ENCODE data around the gene PPIA. TPM values are rescaled to one million over a fixed set of nuclear protein-coding genes. Genes with fewer than 3 reads are reported as not detected.

PPIA gene
- total and polyA plus RNA-seq, 9 donors = 644 to 2,091 (median 796) TPM

DNA sequence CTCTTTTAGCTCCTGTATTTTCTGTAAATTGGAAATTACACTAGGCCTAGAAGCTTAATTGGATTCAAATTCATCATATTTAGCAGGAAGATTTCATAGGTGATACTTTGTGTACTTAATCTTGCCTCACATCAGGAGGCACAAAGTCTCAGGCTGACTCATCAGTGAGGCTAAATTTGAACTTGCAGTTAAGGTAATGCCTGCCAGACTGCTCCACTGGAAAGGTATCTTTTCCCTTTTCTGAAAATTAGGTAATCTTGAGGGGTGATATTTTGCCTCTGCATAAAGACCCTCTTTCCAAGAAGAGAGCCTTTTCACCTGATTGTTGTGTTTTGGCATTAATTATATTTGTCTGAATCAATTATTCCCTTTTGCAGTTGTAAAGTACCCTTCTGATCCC is 14.6 kb downstream of the PPIA start:
- no peak for TF ChIP-seq POLR2A (IDR thresholded peaks at IDR 0.05)
- TF ChIP-seq, protein P1, sequence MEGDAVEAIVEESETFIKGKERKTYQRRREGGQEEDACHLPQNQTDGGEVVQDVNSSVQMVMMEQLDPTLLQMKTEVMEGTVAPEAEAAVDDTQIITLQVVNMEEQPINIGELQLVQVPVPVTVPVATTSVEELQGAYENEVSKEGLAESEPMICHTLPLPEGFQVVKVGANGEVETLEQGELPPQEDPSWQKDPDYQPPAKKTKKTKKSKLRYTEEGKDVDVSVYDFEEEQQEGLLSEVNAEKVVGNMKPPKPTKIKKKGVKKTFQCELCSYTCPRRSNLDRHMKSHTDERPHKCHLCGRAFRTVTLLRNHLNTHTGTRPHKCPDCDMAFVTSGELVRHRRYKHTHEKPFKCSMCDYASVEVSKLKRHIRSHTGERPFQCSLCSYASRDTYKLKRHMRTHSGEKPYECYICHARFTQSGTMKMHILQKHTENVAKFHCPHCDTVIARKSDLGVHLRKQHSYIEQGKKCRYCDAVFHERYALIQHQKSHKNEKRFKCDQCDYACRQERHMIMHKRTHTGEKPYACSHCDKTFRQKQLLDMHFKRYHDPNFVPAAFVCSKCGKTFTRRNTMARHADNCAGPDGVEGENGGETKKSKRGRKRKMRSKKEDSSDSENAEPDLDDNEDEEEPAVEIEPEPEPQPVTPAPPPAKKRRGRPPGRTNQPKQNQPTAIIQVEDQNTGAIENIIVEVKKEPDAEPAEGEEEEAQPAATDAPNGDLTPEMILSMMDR (IDR thresholded peaks at IDR 0.05) = no peak
- TF ChIP-seq EP300 (IDR thresholded peaks at IDR 0.05) = no peak
- no peaks in the 10 kb centered on the region for H3K9me3 ChIP-seq
- intact Hi-C loops (cut with DNase I) = no loop called here

DNA sequence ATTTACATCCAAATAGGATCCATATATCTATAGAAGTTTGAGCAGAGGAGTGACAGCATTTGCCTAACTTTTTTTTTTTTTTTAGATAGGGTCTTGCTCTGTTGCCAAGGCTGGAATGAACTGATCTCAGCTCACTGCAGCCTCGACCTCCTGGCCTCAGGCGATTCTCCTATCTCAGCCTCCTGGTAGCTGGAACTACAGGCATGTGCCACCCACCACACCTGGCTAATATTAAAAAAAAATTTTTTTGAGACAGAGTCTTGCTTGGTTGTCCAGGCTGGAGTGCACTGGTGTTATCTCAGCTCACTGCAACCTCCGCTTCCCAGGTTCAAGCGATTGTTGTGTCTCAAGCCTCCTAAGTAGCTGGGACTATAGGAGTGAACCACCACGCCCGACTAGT is 15.1 kb downstream of the PPIA start:
- Histone ChIP-seq H3K4me1 (ENCODE audit: insufficient read depth) (no peaks in the 10 kb centered on the region), H3K27ac (no peak overlapping the region), H3K9me3 (no peaks in the 10 kb centered on the region), H3K36me3 (no peaks in the 10 kb centered on the region), H3K4me3 (no peak overlapping the region), H3K27me3 (no peaks in the 10 kb centered on the region)
- TF ChIP-seq, protein P1 (IDR thresholded peaks at IDR 0.05) = no peak
- DNase-seq = no peak
- 86 to 91% (median 88%) methylated on average over 6 of the region's 6 CpGs for WGBS, 3 donors
- intact Hi-C loops (cut with DNase I) = no loop called here

More for the DNA sequence above, 14.6 kb downstream of the PPIA start:
- Histone ChIP-seq H3K36me3 (no peaks in the 10 kb centered on the region), H3K27me3 (no peaks in the 10 kb centered on the region), H3K4me3 (no peak overlapping the region), H3K4me1 (ENCODE audit: insufficient read depth) (no peaks in the 10 kb centered on the region), H3K27ac (no peak overlapping the region)
- DNase-seq = no peak

DNA sequence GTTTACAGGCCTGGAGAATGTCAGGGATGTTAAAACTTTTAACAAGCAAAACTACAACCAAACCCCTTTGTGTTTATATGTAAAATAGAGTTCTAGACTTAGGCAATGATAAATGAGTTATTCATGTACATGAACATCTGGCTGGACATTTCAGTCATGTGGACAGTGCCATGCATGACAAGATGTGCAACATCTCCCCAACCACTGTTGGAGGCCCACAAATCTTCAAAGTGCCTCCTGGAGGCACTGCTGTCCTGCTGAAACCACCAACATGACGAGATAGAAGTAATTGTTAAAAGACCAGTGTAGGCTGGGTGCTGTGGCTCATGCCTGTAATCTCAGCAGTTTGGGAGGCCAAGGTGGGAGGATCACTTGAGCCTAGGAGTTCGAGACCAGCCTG is 18.4 kb downstream of the PPIA start:
- Histone ChIP-seq H3K4me3 (no peak overlapping the region), H3K9me3 (no peaks in the 10 kb centered on the region), H3K4me1 (ENCODE audit: insufficient read depth) (no peaks in the 10 kb centered on the region), H3K27me3 (no peaks in the 10 kb centered on the region), H3K36me3 (no peaks in the 10 kb centered on the region), H3K27ac (no peak overlapping the region)
- TF ChIP-seq, protein P1 (IDR thresholded peaks at IDR 0.05) = no peak
- TF ChIP-seq EP300 (IDR thresholded peaks at IDR 0.05) (no peak), POLR2A (IDR thresholded peaks at IDR 0.05) (no peak)
- intact Hi-C loops (cut with DNase I) = no loop called here
- DNase-seq = no peak
- 79 to 90% (median 89%) methylated on average over 2 of the region's 2 CpGs for WGBS, 3 donors

DNA sequence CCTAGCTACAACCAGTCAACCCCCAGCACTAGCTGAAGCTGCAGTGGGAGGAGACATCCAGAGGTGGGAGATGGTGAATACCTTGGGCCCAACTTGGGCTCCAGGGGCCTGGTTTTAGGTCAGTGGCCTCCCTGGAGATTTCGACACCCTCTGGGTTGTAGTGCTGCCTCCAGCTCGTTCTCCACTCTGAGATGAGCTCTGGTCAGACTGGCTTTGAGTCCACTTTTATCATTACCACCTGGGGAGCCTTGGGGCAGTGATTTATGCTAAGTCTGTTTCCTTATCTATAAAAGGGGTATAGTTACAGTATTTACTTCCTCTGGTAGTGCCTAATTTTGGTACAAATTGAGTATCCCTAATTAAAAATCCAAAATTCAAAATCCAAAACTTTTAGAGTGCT is 22.8 kb downstream of the PPIA start:
- H3K9me3 ChIP-seq = no peaks in the 10 kb centered on the region
- H3K4me3 ChIP-seq = no peak overlapping the region
- no peak for DNase-seq
- WGBS, 3 donors = 71 to 74% (median 74%) methylated on average over 2 of the region's 2 CpGs
- H3K36me3 ChIP-seq = no peaks in the 10 kb centered on the region
- H3K27me3 ChIP-seq = no peaks in the 10 kb centered on the region
- H3K27ac ChIP-seq = no peak overlapping the region
- H3K4me1 ChIP-seq (ENCODE audit: insufficient read depth) = peaks cover 1% of the 10 kb centered on the region
- intact Hi-C loops (cut with DNase I) = no loop called here
- TF ChIP-seq POLR2A (IDR thresholded peaks at IDR 0.05) (no peak), EP300 (IDR thresholded peaks at IDR 0.05) (no peak)
- TF ChIP-seq, protein P1 (IDR thresholded peaks at IDR 0.05) = no peak
